Peyer's patch (tissue), 4 donors: Measurements from ENCODE around the gene S100A12. TPM values are rescaled to one million over a fixed set of nuclear protein-coding genes. Genes with fewer than 3 reads are reported as not detected.
"Not testable (repeated sequence)": the region's sequence is repeated elsewhere in the genome, so short reads cannot be mapped to it uniquely, and the experiment has no call there.

Source experiments
- DNase-seq, 3 donors: peaks; one replicate each; pipeline ENCODE4 v3.0.0-alpha.2; 2017 to 2019
- H3K27ac ChIP-seq, 4 donors: fragments of 200-600 bp; sonication (generic); one replicate each; pipeline ENCODE4 v1.5.1; 2016 to 2019
- H3K27me3 ChIP-seq, 2 donors: fragments of 200-600 bp; sonication (generic); one replicate each; pipeline ENCODE4 v1.5.1; 2019
- H3K36me3 ChIP-seq, 3 donors: fragments of 200-600 bp; sonication (generic); one replicate each; pipeline ENCODE4 v1.5.1; 2016 to 2019
- H3K4me1 ChIP-seq, 4 donors: fragments of 200-600 bp; sonication (generic); one replicate each; pipeline ENCODE4 v1.5.1; 2016 to 2019
- H3K4me3 ChIP-seq, 4 donors: fragments of 200-600 bp; sonication (generic); 1 replicate in 3 of 4; 2 replicates in 1 of 4; pipeline ENCODE4 v1.5.1; 2016 to 2019; ENCODE audit warnings: mild to moderate bottlenecking in 1 of 4
- H3K9me3 ChIP-seq, 4 donors: fragments of 200-600 bp; sonication (generic); one replicate each; pipeline ENCODE4 v1.5.1; 2016 to 2019; ENCODE audit warnings: mild to moderate bottlenecking in 1 of 4
- CTCF ChIP-seq, 6 experiments: fragments of 450-650 bp in 4 of 6; fragments of 200-600 bp in 2 of 6; sonication (generic) in 1 of 6; IDR thresholded peaks; one replicate each; pipeline ENCODE4 v1.5.1; 2017 to 2019; ENCODE audit warnings: antibody characterized with exemption in 6 of 6, mild to moderate bottlenecking in 3 of 6, moderate library complexity in 1 of 6
- POLR2A ChIP-seq, 2 donors: fragments of 450-650 bp; IDR thresholded peaks; one replicate each; pipeline ENCODE4 v1.5.1; 2017; ENCODE audit warnings: antibody characterized with exemption in 2 of 2, mild to moderate bottlenecking in 2 of 2, moderate library complexity in 2 of 2
- total RNA-seq, 4 donors: library from RNA; depleted of rRNA; stranded (reverse); fragments of >200 nt; gene quantifications; one replicate each; pipeline ENCODE4 v1.1.0, GENCODE V29; 2016

Gene S100A12
- not detected for total RNA-seq

- no peaks in the 10 kb centered on the region for H3K36me3 ChIP-seq
- TF ChIP-seq CTCF (IDR thresholded peaks at IDR 0.05) (no peak), POLR2A (IDR thresholded peaks at IDR 0.05) (no peak)
- H3K27me3 ChIP-seq: no peaks in the 10 kb centered on the region
- H3K4me3 ChIP-seq: no peak within 1 kb of the TSS
- H3K9me3 ChIP-seq: no peaks in the 10 kb centered on the region
- H3K4me1 ChIP-seq: no peaks in the 10 kb centered on the region
- no peak for DNase-seq
- H3K27ac ChIP-seq: no peak within 1 kb of the TSS
These were observed at the start of gene S100A12 for GRCh38 chr1:153375511-153375910. Gene S100A12, minus strand, starts transcription at chr1:153375621. Its CDS starts 1,029 bp downstream, at chr1:153374592.

DNA sequence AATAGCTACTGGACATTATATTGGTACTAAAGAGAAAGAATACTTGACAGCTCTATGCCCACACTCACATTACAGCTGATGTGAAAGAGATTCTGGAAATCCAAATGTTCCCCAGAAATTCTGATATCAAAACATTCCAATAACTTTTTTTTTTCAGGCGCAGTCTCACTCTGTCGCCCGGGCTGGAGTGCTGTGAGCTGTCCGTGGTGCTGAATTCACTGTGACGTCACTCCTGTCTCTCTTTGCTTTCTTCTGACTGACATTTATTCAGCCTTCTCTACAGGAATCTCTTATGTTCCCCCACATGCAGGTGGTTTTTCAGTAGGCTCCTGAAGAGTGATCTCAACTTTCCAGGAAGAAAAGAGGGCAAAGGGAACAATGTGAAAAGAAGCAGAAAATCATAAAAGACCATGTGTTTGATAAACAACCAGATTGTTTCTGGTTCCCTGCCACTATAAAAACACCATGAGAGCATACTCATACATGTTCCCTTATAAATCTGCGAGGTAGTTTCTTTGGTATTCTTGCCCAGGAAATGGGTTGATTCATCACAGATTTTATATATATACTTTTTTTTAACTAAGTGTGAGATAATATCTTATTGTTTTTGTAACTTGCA, 47.1 kb upstream of the S100A12 start:
- H3K36me3 ChIP-seq: no peaks in the 10 kb centered on the region
- TF ChIP-seq CTCF (IDR thresholded peaks at IDR 0.05): no peak
- no peak for TF ChIP-seq POLR2A (IDR thresholded peaks at IDR 0.05)
- H3K27me3 ChIP-seq: no peaks in the 10 kb centered on the region
- no peaks in the 10 kb centered on the region for H3K4me1 ChIP-seq
- no peaks in the 10 kb centered on the region for H3K9me3 ChIP-seq
- H3K27ac ChIP-seq: no peak overlapping the region
- no peak overlapping the region for H3K4me3 ChIP-seq
- DNase-seq: peak; percentile 35 to 81 (median 71)

GRCh38 chr1:153420306-153420705, 44.9 kb upstream of the S100A12 start:
- H3K27ac ChIP-seq: no peak overlapping the region
- H3K4me1 ChIP-seq: no peaks in the 10 kb centered on the region
- no peaks in the 10 kb centered on the region for H3K36me3 ChIP-seq
- H3K9me3 ChIP-seq: no peaks in the 10 kb centered on the region
- no peaks in the 10 kb centered on the region for H3K27me3 ChIP-seq
- H3K4me3 ChIP-seq: no peak overlapping the region
- TF ChIP-seq POLR2A (IDR thresholded peaks at IDR 0.05) (no peak), CTCF (IDR thresholded peaks at IDR 0.05) (no peak)
- DNase-seq: no peak

GRCh38 chr1:153419436-153419793, 44.0 kb upstream of the S100A12 start:
- H3K4me1 ChIP-seq, H3K27ac ChIP-seq, DNase-seq, H3K9me3 ChIP-seq, H3K36me3 ChIP-seq, H3K27me3 ChIP-seq, H3K4me3 ChIP-seq: not testable (repeated sequence)

- H3K27me3 ChIP-seq, H3K9me3 ChIP-seq, H3K36me3 ChIP-seq, H3K4me3 ChIP-seq, DNase-seq, H3K27ac ChIP-seq, H3K4me1 ChIP-seq: not testable (repeated sequence)
These were observed 43.5 kb upstream of the S100A12 start for GRCh38 chr1:153418758-153419435.

DNA sequence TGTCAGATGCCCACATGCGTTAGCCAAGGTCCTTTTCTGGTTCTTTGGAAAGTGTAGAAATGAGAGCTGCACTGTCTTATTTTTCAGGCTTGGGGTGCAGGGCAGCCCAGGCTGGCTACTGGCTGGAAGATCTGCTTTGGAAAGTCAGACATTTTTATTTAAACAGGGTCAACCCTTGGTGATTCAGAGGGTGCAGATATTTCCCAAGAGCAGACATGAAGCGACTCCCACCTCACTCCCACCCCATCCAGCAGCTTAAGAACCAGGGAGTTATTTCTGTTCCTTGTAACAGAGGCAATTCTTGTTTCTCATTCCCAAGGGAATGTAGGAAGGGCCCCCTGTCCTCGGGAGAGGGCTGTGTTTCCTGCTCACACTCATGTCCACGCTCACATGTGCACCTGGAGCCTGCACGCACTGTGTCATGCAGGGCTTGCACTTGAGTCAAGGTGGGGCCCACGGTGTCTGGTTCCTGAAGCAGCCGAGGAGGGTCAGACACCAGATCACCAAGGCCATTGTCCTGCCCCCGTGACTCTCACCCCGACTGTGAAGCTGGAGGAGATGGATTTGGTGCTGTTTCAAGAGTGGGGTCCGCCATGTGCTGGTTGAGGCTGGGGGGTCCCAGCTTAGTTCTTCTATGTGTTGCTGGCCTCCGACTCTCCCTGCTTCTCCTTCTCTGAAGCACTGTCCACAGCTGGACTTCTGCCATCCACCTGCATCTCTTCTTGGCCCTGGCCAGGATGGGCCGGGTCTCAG, 41.9 kb upstream of the S100A12 start:
- DNase-seq: no peak
- Histone ChIP-seq H3K4me3 (no peak overlapping the region), H3K27ac (no peak overlapping the region), H3K36me3 (no peaks in the 10 kb centered on the region), H3K4me1 (no peaks in the 10 kb centered on the region), H3K27me3 (no peaks in the 10 kb centered on the region), H3K9me3 (no peaks in the 10 kb centered on the region)
- TF ChIP-seq CTCF (IDR thresholded peaks at IDR 0.05) (no peak), POLR2A (IDR thresholded peaks at IDR 0.05) (no peak)
